OCI-LY7 (cell line): ENCODE data around the gene GATAD1. TPM values are rescaled to one million over a fixed set of nuclear protein-coding genes. Genes with fewer than 3 reads are reported as not detected.
A peak's percentile ranks its signal among the peaks of the same experiment; 100 is the strongest.
"Not testable (repeated sequence)": the region's sequence is repeated elsewhere in the genome, so short reads cannot be mapped to it uniquely, and the experiment has no call there.

Source experiments
- BruUV-seq: library from RNA; stranded (reverse); fragments of 400-500 nt; replicated peaks from 2 replicates; lab custom pipeline; 2021; lab: Mats Ljungman, UMichigan
- CTCF ChIA-PET: fragments of 300-600 bp; sonication (Branson Sonifier 250); formaldehyde crosslinking; loops from one replicate; lab custom pipeline; 2022; ENCODE audit warnings: antibody characterized with exemption; ENCODE audit not compliant: unreplicated experiment; lab: Charles Lee
- POLR2A ChIA-PET: fragments of 300-600 bp; sonication (Branson Sonifier 250); formaldehyde crosslinking; loops from one replicate; lab custom pipeline; 2022; ENCODE audit warnings: antibody characterized with exemption; lab: Charles Lee
- DNase-seq: peaks from one replicate; pipeline ENCODE4 v3.0.0-alpha.2; 2015; ENCODE audit warnings: low spot score
- H2AFZ ChIP-seq: fragments of 200-600 bp; sonication (generic), shearing (Covaris generic); 2 replicates; pipeline ENCODE4 v1.6.1; 2014; ENCODE audit warnings: mild to moderate bottlenecking, antibody characterized with exemption, low read length, moderate library complexity
- H3K27ac ChIP-seq: fragments of 200-600 bp; sonication (generic); 2 replicates; pipeline ENCODE4 v1.5.1; 2014; ENCODE audit warnings: mixed run types, low read depth, mild to moderate bottlenecking, moderate library complexity, low read length, inconsistent platforms; ENCODE audit not compliant: poor library complexity, severe bottlenecking
- H3K36me3 ChIP-seq: fragments of 200-600 bp; sonication (generic); 2 replicates; pipeline ENCODE4 v1.6.1; 2014; ENCODE audit warnings: mild to moderate bottlenecking, antibody characterized with exemption, low read length, moderate library complexity, mixed read lengths; ENCODE audit not compliant: insufficient read depth
- H3K4me1 ChIP-seq: fragments of 200-600 bp; sonication (generic); 2 replicates; pipeline ENCODE4 v1.5.1; 2014; ENCODE audit warnings: mild to moderate bottlenecking, low read length; ENCODE audit not compliant: insufficient read depth, poor library complexity, severe bottlenecking
- H3K4me2 ChIP-seq: fragments of 200-600 bp; sonication (generic); 2 replicates; pipeline ENCODE4 v1.6.1; 2014; ENCODE audit warnings: mild to moderate bottlenecking, low read length
- H3K4me3 ChIP-seq: fragments of 200-600 bp; sonication (generic); 2 replicates; pipeline ENCODE4 v1.5.1; 2014; ENCODE audit warnings: mild to moderate bottlenecking, low read depth, low read length; ENCODE audit not compliant: poor library complexity, severe bottlenecking
- H3K79me2 ChIP-seq: fragments of 200-600 bp; sonication (generic); 2 replicates; pipeline ENCODE4 v1.6.1; 2016; ENCODE audit warnings: low read depth, mild to moderate bottlenecking, low read length, moderate library complexity, mixed read lengths; ENCODE audit not compliant: insufficient read depth
- H3K9me2 ChIP-seq: fragments of 200-600 bp; sonication (generic); 2 replicates; pipeline ENCODE4 v1.6.1; 2016; ENCODE audit warnings: mild to moderate bottlenecking, low read length, mixed read lengths; ENCODE audit not compliant: insufficient read depth
- H3K9me3 ChIP-seq: fragments of 200-600 bp; sonication (generic); 2 replicates; pipeline ENCODE4 v1.6.1; 2014; ENCODE audit warnings: mild to moderate bottlenecking, mixed run types, low read length, mixed read lengths
- H4K20me1 ChIP-seq: fragments of 200-600 bp; sonication (generic); 2 replicates; pipeline ENCODE4 v1.6.1; 2014; ENCODE audit warnings: mild to moderate bottlenecking, antibody characterized with exemption, low read length, moderate library complexity, mixed read lengths; ENCODE audit not compliant: insufficient read depth
- CTCF ChIP-seq: fragments of 200-600 bp; sonication (generic); conservative IDR thresholded peaks from 2 replicates; pipeline ENCODE4 v1.5.1; 2014; ENCODE audit warnings: mild to moderate bottlenecking, antibody characterized with exemption, low read length, moderate library complexity, mixed read lengths
- EZH2phosphoT487 ChIP-seq: fragments of 200-600 bp; sonication (generic); IDR thresholded peaks from 2 replicates; pipeline ENCODE4 v1.6.1; 2018; ENCODE audit warnings: low read depth, borderline replicate concordance, mild to moderate bottlenecking, mixed run types, antibody characterized with exemption, low read length, moderate library complexity, mixed read lengths
- intact Hi-C: fragments of 100-400 bp; cut with micrococcal nuclease; formaldehyde crosslinking; loops from one replicate; pipeline ENCODE4 v1.10.0; 2022; ENCODE audit not compliant: unreplicated experiment
- total RNA-seq, 2 experiments: library from RNA; depleted of rRNA in 1 of 2; stranded (reverse); fragments of >200 nt in 1 of 2; shearing (Covaris generic) in 1 of 2; gene quantifications; 2 replicates each; pipeline ENCODE4 v1.2.3, GENCODE V29; 2014 to 2022

The GATAD1 gene
- total RNA-seq, 2 experiments from 2014 or later = 19.6 to 37.9 TPM

- intact Hi-C loops = no loop called here
- H3K4me1 ChIP-seq = no peaks in the 10 kb centered on the region
- no peaks in the 10 kb centered on the region for H3K9me3 ChIP-seq
- H3K36me3 ChIP-seq = peaks cover 17% of the 10 kb centered on the region
- no peaks in the 10 kb centered on the region for H4K20me1 ChIP-seq
- H3K9me2 ChIP-seq = no peaks in the 10 kb centered on the region
- H3K4me3 ChIP-seq = no peak overlapping the region
- H3K4me2 ChIP-seq = no peak overlapping the region
- H3K79me2 ChIP-seq = no peaks in the 10 kb centered on the region
- no peak for DNase-seq
- BruUV-seq = no TSS peak
- TF ChIP-seq EZH2phosphoT487 (no peak), CTCF (peak; percentile 40; the same call in 1 of the 2 replicates)
- ChIA-PET CTCF (no interaction called here), POLR2A (interaction anchor here (0.6 kb wide), 2 partner anchors 11 to 13 kb away, joined by 3 read pairs; no protein-coding TSS in a partner anchor)
- no peak overlapping the region for H3K27ac ChIP-seq
- no peak overlapping the region for H2AFZ ChIP-seq
These were observed 43.1 kb upstream of the GATAD1 start for GRCh38 chr7:92404170-92404614.

- Histone ChIP-seq H3K4me2 (no peak overlapping the region), H3K27ac (no peak overlapping the region), H3K79me2 (no peaks in the 10 kb centered on the region), H3K9me2 (no peaks in the 10 kb centered on the region), H2AFZ (no peak overlapping the region), H3K36me3 (no peaks in the 10 kb centered on the region), H3K9me3 (no peaks in the 10 kb centered on the region), H3K4me3 (no peak overlapping the region), H3K4me1 (no peaks in the 10 kb centered on the region), H4K20me1 (no peaks in the 10 kb centered on the region)
- BruUV-seq = no TSS peak
- no peak for DNase-seq
- intact Hi-C loops = no loop called here
- ChIA-PET POLR2A (interaction anchor here (0.6 to 0.7 kb wide), 2 partner anchors 13 to 327 kb away, joined by 3 to 6 read pairs; no protein-coding TSS in a partner anchor), CTCF (no interaction called here)
- no peak for TF ChIP-seq CTCF
These were observed 37.9 kb upstream of the GATAD1 start for GRCh38 chr7:92409357-92409756.

GRCh38 chr7:92410162-92410561, 37.1 kb upstream of the GATAD1 start:
- BruUV-seq, H3K9me3 ChIP-seq, H3K4me3 ChIP-seq, CTCF ChIA-PET, intact Hi-C loops, H3K79me2 ChIP-seq, H3K9me2 ChIP-seq, H3K27ac ChIP-seq, DNase-seq, H2AFZ ChIP-seq, H3K36me3 ChIP-seq, H3K4me1 ChIP-seq, H4K20me1 ChIP-seq, H3K4me2 ChIP-seq: not testable (repeated sequence)
- POLR2A ChIA-PET = interaction anchor here (0.6 to 0.9 kb wide), 2 partner anchors 53 to 328 kb away, joined by 3 read pairs; no protein-coding TSS in a partner anchor
